Esophagus squamous epithelium (tissue), 4 donors: Measurements from ENCODE around the gene DIPK1B.

Experiments
- CTCF ChIP-seq, 6 experiments: fragments of 450-650 bp in 4 of 6; fragments of 200-600 bp in 2 of 6; sonication (generic) in 2 of 6; IDR thresholded peaks; one replicate each; pipeline ENCODE4 v1.5.1; 2016 to 2019; ENCODE audit warnings: antibody characterized with exemption in 6 of 6, mild to moderate bottlenecking in 4 of 6, moderate library complexity in 4 of 6
- POLR2A ChIP-seq, 4 donors: fragments of 450-650 bp; IDR thresholded peaks; one replicate each; pipeline ENCODE4 v1.6.1; 2017; ENCODE audit warnings: antibody characterized with exemption in 4 of 4, mild to moderate bottlenecking in 4 of 4, moderate library complexity in 3 of 4

DNA sequence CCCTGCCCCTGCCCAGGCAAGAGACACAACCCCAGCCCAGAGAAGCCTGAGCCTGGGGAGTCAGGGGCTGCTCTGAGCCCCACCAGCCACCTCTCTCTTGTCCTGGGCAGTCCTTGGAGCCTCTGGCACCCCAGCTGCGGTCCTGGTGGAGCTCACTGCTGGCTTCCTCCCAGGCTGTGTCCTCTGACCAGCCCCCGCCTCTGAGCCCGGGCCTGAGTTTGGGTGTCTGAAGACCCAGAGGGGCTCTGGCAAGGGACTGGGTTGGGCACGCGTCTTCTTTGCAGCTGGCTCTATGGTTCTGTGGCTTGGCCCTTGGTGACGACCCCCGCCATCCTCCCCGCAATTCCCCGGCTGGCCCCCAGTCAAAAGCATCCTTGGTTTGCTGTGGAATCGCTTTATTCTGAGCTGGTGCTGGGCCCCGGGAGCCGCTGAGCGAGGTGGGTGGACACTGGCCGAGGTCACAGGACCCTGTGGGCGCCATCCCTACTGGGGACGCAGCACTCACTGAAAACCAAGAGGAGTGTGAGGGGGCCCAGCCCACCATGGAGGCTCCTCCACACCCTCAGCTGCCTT lies 31.4 kb downstream of the DIPK1B start:
- TF ChIP-seq CTCF (IDR thresholded peaks at IDR 0.05) (no peak), POLR2A (IDR thresholded peaks at IDR 0.05) (no peak)
